Astrocyte of the spinal cord (primary cell): ENCODE results near the gene PHACTR4.

Experiments
- DNase-seq: peaks from one replicate; pipeline ENCODE4 v3.0.0; 2011; ENCODE audit warnings: low read depth, low spot score
- H3K4me3 ChIP-seq: 2 replicates; pipeline ENCODE4 v1.5.1; 2011; ENCODE audit warnings: low read depth, mild to moderate bottlenecking, low read length, moderate library complexity
- in situ Hi-C: cut with HindIII; loops from 2 replicates; pipeline ENCODE4 v1.10.0; 2017; ENCODE audit warnings: low sequenced_read_pairs
- TF ChIP-seq, protein P1 (sequence below): IDR thresholded peaks from 2 replicates; pipeline ENCODE4 v1.5.1; 2012; ENCODE audit warnings: low read depth, mild to moderate bottlenecking, low read length, inconsistent platforms

PHACTR4 gene

DNA sequence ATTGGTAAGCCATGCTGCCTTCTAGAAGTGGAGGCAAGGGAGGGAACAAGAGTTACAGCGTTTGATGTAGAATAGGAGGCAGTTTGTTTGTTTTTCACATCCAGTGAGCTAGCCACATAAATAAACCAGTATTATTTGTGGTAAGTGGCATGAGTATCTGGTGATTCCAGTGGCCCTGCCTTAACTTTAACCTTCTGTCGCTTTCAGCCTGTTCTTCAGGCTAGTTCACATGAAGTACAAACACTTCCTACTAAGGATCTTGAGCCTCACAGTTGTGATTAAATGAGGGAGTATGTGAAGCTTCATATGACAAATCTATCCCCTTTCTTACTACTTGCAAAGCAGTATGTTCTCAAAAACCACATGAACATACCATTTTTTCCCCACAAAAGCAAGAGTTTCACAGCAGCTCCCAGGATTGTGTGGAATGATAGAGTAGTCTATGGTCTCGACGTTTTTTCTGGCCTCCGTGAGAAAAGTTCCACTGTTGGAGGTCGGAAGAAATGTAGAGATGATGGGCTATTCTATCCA is 59.5 kb downstream of the PHACTR4 start:
- in situ Hi-C loops: no loop called here

DNA sequence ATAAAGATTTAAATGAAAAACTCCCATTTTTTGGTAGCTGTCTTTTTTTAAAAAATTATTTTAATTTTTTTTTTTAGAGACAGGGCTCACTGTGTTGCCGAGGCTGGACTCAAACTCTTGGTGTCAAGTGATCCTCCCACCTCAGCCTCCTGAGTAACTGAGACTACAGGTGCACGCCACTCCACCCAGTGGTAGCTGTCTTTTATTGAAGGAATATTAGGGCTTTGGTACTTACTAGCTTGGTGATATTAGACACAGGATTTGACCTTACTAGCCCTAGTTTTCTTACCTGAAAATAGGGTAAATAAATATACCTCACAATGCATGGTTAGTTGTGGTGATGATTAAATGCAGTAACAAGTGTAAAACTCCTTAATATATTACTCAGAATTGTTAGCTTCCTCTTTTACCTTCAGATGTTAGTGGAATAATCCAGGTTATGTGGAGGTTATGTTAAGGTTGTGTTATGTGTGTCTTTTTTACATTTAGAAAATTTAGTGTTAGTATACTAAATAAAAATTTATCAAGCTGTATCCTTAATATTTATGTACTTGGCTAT is 66.8 kb downstream of the PHACTR4 start:
- TF ChIP-seq, protein P1, sequence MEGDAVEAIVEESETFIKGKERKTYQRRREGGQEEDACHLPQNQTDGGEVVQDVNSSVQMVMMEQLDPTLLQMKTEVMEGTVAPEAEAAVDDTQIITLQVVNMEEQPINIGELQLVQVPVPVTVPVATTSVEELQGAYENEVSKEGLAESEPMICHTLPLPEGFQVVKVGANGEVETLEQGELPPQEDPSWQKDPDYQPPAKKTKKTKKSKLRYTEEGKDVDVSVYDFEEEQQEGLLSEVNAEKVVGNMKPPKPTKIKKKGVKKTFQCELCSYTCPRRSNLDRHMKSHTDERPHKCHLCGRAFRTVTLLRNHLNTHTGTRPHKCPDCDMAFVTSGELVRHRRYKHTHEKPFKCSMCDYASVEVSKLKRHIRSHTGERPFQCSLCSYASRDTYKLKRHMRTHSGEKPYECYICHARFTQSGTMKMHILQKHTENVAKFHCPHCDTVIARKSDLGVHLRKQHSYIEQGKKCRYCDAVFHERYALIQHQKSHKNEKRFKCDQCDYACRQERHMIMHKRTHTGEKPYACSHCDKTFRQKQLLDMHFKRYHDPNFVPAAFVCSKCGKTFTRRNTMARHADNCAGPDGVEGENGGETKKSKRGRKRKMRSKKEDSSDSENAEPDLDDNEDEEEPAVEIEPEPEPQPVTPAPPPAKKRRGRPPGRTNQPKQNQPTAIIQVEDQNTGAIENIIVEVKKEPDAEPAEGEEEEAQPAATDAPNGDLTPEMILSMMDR: no peak
- in situ Hi-C loops: no loop called here
- no peak overlapping the region for H3K4me3 ChIP-seq
- DNase-seq: no peak

More for the DNA sequence above, 59.5 kb downstream of the PHACTR4 start:
- TF ChIP-seq, protein P1: no peak
- peak; percentile 20 for DNase-seq
- H3K4me3 ChIP-seq: no peak overlapping the region

DNA sequence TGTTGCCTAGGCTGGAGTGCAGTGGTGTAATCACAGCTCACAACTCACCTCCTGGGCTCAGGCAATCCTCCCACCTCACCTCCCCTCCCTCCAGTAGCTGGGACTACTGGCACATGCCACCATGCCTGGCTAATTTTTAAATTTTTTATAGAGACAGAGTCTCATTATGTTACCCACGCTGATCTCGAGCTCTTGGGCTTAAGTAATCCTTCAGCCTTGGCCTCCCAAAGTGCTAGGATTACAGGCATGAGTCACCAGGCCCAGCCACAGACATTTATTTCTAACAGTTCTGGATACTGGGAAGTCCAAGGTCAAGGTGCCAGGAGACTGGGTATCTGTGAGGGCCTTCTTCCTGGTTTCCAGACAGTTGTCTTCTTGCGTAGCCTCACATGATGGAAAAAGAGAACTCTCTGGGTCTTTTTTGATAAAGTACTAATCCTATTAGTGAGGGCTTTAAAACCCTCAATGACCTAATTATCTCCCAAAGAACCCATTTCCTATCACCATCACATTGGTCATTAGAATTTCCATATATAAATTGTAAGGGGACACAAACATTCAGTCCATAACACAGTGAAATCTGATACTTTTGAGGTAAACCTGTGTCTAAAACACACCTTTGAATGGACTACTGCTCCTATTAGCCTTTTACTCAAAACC is 67.9 kb downstream of the PHACTR4 start:
- H3K4me3 ChIP-seq: peak overlapping the region; percentile 27
- TF ChIP-seq, protein P1: no peak
- peak; percentile 79 for DNase-seq
- in situ Hi-C loops: no loop called here

DNA sequence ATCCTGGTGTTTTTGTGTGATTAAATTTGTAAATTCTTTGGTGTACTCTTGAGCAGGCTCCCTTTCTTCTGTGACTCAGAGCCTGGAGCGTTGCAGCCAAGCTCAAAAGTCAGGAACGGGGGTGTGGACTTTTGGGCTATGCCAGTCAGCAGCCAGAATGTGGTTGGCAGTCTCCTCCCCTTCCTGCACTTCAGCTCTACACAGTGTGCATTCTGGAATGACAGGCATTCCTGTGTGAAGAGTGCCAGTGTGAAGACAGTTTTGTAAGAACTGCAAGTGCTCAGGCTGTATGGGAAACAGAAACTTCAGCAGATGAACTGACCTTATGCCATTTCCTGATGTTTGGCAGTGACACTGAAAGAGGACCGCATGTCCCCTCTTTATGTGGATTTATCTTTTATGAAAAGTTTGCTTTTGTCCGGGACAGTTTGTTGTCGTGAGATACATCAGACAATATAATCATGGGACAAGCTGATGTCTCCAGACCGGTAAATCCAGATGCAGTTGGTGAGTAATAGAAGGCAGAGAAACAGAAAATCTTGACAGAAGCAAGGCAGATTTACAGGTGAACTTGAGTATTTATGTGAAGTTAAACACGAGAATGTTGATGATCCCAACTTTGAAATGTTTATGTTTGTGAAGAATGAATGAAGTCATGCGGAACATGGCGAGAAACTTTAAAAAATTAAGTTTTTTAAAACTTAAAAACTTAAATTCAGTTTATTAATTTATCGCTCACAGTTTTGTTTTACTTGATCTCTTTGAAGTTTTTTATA is 68.6 kb downstream of the PHACTR4 start:
- peak overlapping the region; percentile 27 for H3K4me3 ChIP-seq
- in situ Hi-C loops: no loop called here
- DNase-seq: peak; percentile 93
- TF ChIP-seq, protein P1: no peak

DNA sequence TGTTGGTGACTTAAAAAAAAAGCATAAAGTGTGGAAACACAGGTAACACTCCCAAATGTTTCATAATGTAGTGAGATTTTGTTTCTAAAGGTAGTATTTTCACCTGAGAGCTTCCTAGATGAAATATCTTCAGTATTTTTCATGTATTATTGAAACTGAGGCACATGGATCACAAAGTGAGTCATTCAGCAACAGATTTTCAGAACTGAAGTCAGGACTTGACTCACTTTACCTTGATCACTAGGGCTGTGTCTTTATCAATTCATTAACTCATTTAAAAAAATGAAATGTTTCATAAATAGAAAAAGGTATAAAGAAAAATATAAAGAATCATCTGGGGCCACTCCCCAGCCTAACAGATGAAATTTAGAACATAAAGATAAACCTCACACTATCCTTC is 69.8 kb downstream of the PHACTR4 start:
- in situ Hi-C loops: no loop called here
- TF ChIP-seq, protein P1: no peak
- peak overlapping the region; percentile 4 for H3K4me3 ChIP-seq
- no peak for DNase-seq

DNA sequence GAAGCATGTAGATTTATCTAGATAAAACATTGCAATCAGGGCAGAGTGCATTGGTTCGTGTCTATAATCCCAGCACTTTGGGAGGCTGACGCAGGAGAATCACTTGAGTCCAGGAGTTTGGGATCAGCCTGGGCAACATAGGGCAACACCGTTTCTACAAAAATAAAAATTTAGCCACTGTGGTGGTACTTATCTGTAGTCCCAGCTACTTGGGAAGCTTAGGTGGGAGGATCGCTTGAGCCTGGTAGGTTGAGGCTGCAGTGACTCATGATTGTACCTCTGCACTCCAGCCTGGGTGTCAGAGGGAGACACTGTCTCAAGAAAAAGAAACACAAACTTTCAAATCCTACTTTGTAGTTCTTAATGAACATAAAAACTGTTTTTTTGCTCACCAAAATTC is 72.1 kb downstream of the PHACTR4 start:
- no peak overlapping the region for H3K4me3 ChIP-seq
- no peak for DNase-seq
- TF ChIP-seq, protein P1: no peak
- in situ Hi-C loops: no loop called here
